GM21737 (cell line): ENCODE measurements around the gene OTOP1.
"Not testable (repeated sequence)": the region's sequence is repeated elsewhere in the genome, so short reads cannot be mapped to it uniquely, and the experiment has no call there.

Source experiments
- ATAC-seq: cut with Tn5 transposase; IDR thresholded peaks from one replicate; pipeline ENCODE4 v1.9.1; 2021; ENCODE audit warnings: mild to moderate bottlenecking, moderate library complexity; ENCODE audit not compliant: unreplicated experiment

The OTOP1 gene

DNA sequence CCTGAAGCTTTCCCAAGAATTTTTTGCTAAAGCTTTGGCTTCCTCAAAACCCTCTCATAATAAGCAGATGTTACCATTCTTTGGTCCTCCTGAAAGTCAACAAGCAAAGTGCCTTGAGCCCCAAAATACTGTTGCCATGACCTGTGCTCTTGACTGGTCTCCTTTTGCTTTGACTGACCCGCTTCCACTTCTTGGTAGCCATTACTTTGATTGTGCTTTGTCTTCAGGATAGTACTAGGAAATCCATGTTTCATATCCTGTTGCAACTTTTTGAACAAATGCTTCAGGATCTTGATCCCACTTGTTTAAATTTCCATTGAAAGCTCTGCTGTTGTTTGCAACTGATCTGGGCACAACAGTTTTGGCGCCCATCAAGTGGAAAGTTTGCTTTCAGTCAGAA lies 6.9 kb upstream of the OTOP1 start:
- ATAC-seq: no peak

DNA sequence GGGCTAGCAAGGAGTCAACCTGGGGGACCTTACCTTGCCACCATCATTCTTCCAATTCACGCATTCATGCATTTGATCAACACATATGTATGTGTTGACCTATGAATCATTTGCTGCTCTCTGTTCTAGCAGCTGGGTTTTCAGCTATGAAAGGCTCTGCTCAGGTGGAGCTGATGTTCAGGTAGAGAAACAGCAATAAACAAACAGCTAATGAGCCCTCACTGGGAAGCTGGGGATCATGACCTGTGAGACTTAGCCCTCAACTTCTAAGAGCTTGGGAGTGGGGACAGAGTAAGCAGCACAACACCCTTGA lies 1.6 kb upstream of the OTOP1 start:
- ATAC-seq: no peak

DNA sequence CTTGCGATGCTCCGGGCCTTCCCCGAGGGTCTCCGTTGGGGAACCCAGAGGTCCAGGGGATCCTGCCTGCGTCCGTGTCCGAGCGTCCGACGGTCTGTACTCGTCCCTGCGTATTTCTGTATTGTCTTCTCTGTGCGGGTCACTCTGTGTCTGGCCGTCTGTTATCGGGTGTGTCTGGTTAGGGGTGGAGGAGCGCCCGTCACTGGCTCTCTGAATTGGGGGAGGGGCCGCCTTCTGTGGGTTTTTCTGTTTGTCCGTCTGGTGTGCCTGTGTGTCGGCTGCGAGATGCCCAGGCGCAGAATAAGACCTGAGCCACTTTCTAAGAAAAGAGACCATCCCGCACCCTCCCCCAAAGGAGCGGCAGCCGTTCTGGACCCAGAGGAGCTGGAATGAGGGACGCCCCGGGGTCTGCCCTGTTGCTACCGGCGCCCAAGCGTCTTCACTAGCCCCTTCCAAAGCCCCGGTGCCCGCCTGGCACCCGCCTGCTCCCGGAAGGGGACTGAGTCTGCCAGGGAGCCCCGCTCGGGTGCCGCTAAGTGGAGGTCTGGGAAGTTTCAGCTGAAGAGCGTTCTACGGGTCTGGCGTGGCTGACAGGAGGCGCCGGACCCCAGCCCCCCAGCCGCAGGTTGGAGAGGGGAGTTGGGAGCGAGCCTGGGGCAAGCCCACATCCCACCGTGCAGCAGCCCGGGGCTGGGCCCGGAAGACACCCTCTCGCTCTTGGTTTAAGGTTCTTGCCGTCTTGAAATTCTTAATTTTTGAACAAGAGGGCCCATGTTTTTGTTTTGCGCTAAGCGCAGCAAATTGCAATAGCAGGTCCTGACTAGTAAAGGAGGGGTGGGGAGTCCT lies 1.0 kb upstream of the OTOP1 start:
- ATAC-seq: no peak

DNA sequence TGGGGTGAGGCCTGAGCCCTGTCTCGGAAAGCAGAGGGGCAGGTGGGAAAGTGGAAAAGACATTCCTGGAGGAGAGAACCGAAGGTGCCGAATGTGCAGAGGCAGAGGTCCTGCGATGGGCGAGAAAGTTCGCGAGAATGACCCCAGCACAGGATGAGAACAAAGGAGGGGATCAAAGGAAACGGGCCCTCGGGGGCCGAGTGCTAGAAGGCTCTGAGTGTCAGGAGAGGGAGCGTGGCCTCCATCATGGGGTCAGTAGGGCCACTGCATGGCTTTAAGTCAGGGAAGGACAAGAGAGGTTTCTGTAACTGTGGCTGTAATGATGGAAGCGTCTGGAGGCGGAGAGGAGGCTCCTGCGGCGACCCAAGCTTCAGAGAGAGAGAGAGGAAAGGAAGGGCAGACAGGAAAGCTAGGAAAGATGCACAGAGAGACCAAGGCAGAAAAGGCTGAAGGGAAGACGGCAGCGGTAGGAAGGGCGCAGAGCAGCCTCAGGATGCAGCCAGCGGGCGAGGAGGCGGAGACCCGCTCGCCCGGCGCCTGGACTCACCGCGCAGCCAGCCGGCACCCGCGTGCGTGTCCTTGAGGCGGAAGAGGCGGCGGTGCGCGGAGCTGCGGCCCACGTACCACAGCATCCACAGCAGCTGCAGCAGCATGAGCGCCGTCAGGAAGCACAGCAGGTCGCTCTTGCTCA lies 669 bp downstream of the OTOP1 start:
- ATAC-seq: no peak

DNA sequence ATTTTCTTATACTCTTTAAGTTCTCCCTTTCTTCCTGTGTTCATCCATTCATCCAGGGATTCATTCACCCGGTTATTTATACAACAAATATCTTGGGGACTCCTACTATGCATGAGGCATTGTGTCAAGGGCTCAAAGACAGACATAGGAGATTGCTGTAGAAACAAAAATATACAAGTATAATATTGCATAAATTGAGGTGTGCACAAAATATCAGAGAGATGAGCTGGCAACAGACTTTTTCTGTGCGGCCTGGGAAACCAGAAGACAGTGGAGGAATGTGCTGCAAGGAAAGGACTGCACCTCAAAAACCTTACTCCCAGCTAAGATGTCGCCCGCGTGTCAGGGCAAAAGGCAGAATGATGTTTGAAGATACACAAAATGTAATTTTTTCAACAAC lies 9.6 kb downstream of the OTOP1 start:
- no peak for ATAC-seq

DNA sequence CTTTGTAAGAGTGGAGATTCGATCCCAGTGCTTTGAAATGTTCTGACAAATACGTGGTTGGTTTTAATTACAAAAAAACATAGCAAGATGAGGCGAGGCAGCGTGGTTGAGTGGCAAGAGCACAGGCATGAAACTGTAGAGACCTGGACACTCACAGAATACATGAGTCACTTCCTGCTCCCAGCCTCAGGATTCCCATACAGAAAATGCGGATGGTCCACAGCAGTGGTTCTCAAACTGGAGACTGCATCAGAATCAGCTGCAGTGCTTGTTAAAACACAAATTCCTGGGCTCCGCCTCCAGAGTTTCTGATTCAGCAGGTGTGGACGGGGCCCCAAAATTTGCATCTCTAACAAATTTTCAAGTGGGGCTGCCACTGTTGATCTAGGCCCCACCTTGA lies 10.1 kb downstream of the OTOP1 start:
- no peak for ATAC-seq

DNA sequence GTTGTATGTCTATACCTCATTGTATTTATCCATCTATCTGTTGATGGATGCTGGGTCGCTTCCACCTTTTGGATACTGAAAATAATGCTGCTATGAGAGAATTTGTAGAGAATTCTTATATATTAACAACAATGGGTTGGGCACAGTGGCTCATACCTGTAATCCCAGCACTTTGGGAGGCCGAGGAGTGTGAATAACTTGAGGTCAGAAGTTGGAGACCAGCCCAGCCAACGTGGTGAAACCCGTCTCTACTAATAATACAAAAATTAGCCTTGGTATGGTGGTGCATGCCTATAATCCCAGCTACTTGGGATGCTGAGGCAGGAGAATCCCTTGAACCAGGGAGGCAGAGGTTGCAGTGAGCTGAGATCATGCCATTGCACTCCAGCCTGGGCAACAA lies 13.1 kb downstream of the OTOP1 start:
- not testable (repeated sequence) for ATAC-seq

DNA sequence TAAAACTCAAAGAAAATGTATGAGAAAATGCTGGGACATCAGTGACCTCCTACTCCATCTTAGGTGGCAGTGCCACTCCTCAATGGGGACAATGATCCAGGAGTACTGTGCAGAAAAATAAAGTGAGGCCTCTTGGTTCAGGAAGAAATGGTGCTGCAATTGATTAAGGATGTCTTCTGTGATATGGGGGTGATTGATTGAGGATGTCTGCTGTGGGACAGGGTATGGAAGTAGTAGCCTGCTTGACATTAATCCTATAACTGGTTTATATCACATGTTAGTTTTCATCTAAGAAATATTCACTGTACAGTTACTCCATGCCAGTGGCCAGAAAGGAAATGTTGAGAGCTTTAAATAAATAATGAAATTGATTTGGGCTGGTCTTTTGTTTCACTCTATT lies 20.5 kb downstream of the OTOP1 start:
- no peak for ATAC-seq

DNA sequence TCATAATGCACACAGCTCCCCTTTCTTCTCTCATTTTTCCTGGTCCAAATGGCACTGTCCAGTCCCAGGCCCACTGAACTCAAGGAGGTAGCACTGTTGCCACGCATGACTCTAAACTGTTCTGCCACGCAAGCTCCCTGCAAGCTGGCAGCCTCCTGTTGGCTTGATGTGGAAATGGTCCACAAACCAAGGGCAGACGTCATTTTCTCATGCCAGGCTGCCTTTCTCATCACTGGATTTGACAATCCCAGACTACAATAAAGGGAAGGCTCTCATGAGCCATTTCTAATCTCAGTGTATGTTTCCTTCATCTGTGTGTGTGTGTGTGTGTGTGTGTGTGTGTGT lies 22.4 kb downstream of the OTOP1 start:
- no peak for ATAC-seq

DNA sequence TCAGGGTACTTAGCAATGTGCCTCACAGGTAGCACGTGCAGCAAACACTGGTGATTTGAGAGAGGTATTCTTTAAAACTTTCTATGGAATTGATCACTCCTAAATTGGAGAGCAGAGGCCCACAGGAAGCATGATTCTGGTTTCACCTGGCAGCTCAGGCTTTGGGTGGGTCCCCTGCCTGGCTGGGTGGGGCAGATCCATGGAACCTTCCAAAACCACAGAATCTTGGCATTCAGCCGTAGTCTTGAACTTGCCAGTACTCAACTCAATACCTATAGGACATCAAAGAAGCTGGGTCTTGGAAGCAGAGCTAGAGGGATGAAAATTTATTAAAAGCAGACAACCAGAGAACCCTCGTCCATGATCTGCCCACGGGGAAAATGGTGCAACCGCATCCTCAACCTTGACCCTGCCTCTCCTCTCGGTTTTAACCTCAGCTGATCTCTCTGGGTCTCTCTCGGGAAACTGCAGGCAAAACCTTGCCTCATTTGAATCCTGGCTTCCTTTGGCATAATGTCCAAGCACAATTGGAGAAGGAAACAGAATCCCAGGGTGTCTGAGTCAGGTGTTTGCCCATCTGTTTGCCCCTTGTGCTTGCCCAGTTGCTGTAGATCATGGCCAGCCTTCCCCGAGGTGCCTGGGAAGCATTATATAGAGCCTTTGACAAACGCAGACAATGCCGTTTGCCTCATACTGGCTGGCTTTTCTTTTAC lies 22.9 kb downstream of the OTOP1 start:
- ATAC-seq: no peak

DNA sequence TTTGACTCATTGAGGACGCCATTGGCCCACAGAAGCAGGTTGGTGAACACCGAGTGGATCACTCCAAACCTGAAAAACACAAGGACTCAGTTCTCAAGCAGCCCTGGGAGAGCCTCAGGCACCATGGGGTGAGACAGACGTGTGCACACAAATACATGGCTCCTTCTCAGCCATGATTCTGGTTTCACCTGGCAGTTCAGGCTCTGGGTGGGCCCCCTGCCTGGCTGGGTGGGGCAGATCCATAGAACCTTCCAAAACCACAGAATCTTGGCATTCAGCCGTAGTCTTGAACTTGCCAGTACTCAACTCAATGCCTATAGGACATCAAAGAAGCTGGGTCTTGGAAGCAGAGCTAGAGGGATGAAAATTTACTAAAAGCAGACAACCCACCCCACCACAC lies 24.2 kb downstream of the OTOP1 start:
- ATAC-seq: no peak

DNA sequence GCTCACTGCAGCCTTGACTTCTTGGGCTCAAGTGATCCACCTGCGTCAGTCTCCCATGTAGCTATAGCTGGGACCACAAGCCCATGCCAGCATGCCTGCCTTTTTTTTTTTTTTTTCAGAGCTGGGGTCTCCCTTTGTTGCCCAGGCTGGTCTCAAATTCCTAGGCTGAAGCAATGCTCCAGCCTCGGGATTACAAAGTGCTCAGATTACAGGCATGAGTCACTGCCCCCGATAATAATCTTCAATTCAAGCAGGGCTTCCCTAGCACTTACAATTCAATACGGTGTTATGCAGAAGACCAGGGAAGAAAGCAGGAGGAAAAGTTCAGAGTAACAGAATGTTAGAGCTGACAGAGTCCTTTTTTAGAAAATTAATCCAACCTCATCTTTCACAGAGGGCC lies 26.1 kb downstream of the OTOP1 start:
- ATAC-seq: no peak

DNA sequence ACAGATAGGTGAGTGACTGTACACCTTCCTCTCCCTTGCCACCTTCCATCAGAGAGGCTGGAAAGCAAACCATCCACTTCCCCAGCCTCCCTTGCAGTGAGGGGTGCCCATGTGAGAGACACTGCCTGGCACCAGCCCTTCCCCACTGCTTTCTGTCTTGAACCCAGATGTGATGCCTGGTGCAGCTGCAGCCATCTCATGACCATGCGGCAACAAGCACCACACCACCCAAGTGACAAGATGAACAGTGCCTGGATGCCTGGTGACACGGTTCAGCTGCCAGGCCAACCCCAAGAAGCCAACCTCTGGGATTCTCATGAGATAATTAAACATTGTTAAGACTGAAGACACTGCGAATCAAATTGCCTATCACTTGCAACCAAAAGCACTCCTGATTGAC lies 31.4 kb downstream of the OTOP1 start:
- no peak for ATAC-seq

DNA sequence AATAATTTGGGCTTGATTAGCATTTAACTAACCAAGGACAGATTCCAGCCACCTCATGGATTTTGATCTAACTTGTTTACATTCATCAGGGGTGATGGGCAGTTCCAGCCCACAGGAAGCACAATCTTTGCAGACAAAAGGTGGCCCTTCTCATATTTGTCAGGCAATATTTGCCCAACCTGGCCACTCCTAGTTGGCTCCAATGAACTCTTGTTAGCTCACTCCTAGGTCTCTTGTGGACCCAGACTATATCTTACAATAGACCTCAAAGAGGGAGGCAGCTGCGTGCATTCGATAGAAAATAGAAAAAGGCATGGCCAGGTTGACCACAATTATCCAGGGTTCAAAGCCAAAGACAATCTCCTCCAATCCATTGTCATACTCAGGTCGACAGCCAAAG lies 38.2 kb downstream of the OTOP1 start:
- ATAC-seq: not testable (repeated sequence)

DNA sequence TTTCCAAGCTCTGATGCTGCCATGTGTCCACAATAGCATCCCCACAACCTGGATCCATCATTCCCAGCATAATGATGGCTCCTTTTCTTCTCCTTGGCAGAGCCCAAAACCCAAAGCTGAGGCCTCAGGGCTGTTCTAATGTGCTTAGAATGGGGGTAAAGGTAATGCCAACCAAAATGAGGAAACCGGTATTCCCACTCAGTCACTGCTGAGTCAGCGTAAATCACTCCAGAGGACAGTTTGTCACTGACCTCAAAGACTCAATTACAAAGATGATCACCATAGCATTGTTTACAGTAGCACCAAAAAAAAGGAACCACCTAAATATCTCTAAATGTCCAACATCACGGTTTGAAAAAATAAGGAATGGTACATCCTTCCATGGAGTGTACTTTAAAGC lies 41.2 kb downstream of the OTOP1 start:
- no peak for ATAC-seq

DNA sequence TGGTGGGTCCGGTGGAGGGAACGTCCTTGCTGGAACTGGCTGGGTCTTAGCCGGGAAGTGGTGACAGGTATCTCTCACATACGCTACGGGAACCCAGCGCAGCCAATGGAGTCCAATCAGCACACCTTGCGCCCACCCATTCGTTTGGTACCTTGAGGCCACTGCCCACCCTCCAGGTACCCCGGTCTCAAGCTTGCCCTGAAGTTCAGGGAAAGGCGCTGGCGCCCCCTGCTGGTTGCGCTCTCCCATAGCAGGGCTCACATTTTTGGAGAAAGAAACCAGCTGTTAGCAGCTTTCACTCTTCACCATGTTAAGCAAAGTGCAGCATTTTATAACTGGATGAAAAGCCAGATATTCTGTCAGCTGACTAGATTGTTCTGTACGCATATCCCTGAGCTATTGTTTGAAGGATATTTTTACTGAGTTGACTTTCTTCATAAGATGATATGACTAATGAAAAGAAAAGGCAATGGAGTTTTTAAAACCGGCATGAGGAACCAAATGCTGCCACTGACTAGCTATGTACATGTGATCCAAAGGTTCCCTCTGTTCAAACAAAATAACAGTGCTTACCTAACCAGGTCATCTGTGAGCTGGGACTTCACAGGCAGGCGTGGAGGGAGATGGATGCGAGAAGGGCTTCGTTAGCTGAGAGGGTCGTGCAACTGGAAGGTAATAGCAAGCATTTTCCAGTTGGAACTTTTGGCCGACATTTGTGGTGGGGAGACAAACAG lies 43.7 kb downstream of the OTOP1 start:
- ATAC-seq: no peak

DNA sequence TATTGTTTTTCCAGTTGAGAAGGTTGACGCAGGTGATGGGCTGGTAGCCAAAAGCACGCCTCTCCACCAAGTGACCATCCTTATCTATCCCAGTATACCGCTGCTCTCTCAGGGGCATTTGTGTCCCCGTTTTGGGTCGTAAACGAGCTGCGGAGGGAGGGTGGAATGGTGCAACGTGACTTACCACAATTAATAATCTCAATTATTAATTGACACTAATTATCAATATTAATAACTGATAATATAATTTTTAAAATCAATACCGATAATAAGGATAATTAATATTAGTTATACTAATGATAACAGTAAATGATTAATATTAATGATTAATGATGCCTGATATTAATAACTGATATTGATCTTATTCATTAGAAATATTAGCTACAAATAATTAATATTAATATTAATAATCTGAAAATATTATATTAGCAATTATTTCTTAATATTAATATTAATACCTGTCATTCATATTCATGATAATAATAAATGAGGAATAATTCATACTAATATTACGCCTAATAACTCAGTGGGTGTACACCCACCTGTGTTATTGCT lies 56.1 kb downstream of the OTOP1 start:
- no peak for ATAC-seq

DNA sequence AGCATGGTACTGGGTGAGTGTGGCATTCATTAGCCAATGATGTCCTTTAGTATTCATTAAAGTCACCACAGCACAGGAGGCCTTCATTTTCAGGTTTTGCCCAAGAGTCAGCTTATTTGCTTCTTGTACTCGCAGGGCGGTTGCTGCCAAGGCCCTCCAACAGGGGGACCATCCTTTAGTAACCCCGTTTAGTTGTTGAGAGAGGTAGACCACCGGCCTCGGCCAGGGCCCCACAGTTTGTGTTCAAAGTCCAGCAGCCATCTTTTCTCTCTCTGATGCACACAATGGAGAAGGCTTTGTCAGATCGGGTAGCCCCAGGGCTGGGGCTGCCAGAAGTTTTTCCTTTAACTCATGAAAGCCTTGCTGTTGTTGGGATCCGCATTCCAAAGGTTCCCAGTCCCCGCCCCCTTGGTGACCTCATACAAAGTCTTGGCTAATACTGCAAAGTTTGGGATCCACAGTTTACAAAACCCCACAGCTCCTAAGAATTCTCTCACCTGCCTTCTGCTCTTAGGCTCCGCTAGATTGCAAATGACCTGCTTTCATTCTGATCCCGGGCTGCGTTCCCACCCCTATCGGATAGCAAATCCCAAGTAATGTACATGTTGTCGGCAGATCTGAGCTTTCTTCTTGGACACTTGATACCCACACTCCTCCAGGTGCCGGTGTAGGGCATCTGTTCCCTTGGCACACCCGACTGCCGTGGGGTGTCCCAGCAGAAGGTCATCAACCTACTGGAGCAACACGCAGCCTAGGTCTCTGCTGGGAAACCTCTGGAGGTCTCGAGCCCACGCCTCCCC lies 58.5 kb downstream of the OTOP1 start:
- not testable (repeated sequence) for ATAC-seq

DNA sequence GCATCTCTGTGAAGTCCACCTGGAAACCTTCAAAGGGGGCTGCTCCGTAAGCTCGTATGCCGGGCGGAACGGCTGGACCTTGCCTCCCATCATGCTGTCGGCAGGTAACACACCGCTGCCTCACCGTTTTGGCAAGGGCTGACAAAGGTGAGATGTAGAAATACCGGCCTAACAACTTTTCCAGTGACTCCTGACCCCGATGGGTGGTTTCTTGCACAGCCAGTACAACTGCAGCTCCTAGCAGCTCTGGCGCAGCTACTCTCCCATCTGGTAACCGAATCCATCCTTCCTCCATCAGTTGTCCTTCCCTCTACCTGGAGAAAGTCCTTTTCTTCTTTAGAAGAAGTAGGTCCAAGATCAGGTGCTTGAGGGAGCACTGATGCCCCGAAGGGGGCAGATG lies 59.7 kb downstream of the OTOP1 start:
- not testable (repeated sequence) for ATAC-seq

DNA sequence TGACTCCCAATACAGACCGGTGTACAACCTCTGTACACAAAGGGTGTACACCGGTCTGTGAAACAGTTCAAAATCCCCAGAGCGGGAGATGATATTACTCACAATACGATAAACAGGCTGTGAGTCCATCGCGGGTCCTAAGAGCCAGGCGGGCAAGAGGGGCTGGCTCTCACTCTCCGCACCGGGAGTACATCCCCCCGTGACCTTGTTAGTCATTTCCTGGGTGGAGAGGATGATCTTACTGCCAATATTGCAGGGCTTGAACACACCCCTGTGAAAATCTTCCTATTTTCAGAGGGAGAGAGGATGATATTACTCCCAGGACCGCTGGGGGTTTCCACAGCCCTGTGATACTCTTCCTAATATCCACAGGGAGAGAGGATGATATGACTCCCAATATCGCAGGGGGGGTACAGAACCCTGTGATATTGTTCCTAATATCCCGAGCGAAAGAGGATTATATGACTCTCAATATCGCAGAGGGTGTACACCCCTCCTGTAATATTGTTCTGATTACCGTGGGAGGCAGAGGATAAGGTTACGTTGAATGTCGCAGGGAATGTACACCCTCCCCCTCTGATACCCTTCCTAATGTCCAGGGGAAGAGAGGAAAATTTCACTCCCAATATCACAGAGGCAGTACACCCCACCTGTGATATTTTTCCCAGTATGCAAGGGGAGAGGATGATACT lies 60.9 kb downstream of the OTOP1 start:
- not testable (repeated sequence) for ATAC-seq
